T-cell (primary cell): ENCODE results near the gene HRG. TPM values are rescaled to one million over a fixed set of nuclear protein-coding genes. Genes with fewer than 3 reads are reported as not detected.

Source experiments
- ATAC-seq, 4 experiments: fragments of 200-7000 bp in 3 of 4; fragments of 150-1000 bp in 1 of 4; cut with Tn5 transposase; replicated peaks in 1 of 4; 1 replicate in 3 of 4; 2 replicates in 1 of 4; pipeline ENCODE4 v1.10.0; 2021; ENCODE audit warnings: moderate library complexity in 3 of 4, mild to moderate bottlenecking in 2 of 4, moderate number of reproducible peaks in 1 of 4
- CTCF ChIA-PET, 2 donors: fragments of 300-600 bp; sonication (Branson Sonifier 250); formaldehyde crosslinking; loops; one replicate each; lab custom pipeline; 2022; ENCODE audit warnings: antibody characterized with exemption in 2 of 2; lab: Charles Lee
- POLR2A ChIA-PET, 2 donors: fragments of 300-600 bp; sonication (Branson Sonifier 250); formaldehyde crosslinking; loops; one replicate each; lab custom pipeline; 2022; ENCODE audit warnings: antibody characterized with exemption in 2 of 2; lab: Charles Lee
- DNase-seq, 35 experiments: peaks; one replicate each; pipeline versions ENCODE4 v3.0.0 to v3.0.0-alpha.2; 2013 to 2023
- H3K27ac ChIP-seq: one replicate; pipeline ENCODE4 v1.5.1; 2013; ENCODE audit warnings: low read length
- H3K27me3 ChIP-seq, 2 experiments: replicated peaks in 1 of 2; 1 replicate in 1 of 2; 2 replicates in 1 of 2; pipeline versions ENCODE4 v1.6.1 to v1.7.0; 2013; ENCODE audit warnings: low read length in 1 of 2, mixed read lengths in 1 of 2; ENCODE audit not compliant: control insufficient read depth in 2 of 2, insufficient read depth in 2 of 2; ENCODE audit errors: extremely low read depth in 1 of 2
- H3K36me3 ChIP-seq, 2 donors: 1 replicate in 1 of 2; 2 replicates in 1 of 2; pipeline versions ENCODE4 v1.6.1 to v1.7.0; 2013; ENCODE audit warnings: low read length in 1 of 2; ENCODE audit not compliant: control insufficient read depth in 2 of 2, insufficient read depth in 1 of 2; ENCODE audit errors: extremely low read depth in 1 of 2
- H3K4me1 ChIP-seq, 2 experiments: 1 replicate in 1 of 2; 2 replicates in 1 of 2; pipeline versions ENCODE4 v1.6.1 to v1.7.0; 2013; ENCODE audit warnings: low read length in 2 of 2, mixed read lengths in 1 of 2; ENCODE audit not compliant: insufficient read depth in 2 of 2, control insufficient read depth in 1 of 2; ENCODE audit errors: extremely low read depth in 1 of 2
- H3K4me3 ChIP-seq, 2 donors: 1 replicate in 1 of 2; 2 replicates in 1 of 2; pipeline versions ENCODE4 v1.5.1 to v1.7.0; 2013; ENCODE audit warnings: mild to moderate bottlenecking in 2 of 2, low read length in 1 of 2, moderate library complexity in 1 of 2; ENCODE audit not compliant: control insufficient read depth in 1 of 2; ENCODE audit errors: extremely low read depth in 1 of 2
- H3K9me3 ChIP-seq: 2 replicates; pipeline ENCODE4 v1.7.0; 2013
- H3K27ac Mint-ChIP-seq, 2 donors: one replicate each; pipeline ENCODE4 v1.8.0; 2020 to 2021; ENCODE audit warnings: mild to moderate bottlenecking in 2 of 2, mixed read lengths in 2 of 2
- H3K27me3 Mint-ChIP-seq, 2 donors: one replicate each; pipeline ENCODE4 v1.8.0; 2021 to 2022; ENCODE audit warnings: mixed read lengths in 2 of 2
- H3K36me3 Mint-ChIP-seq: one replicate; pipeline ENCODE4 v1.8.0; 2021; ENCODE audit warnings: mixed read lengths
- H3K4me1 Mint-ChIP-seq, 3 donors: one replicate each; pipeline ENCODE4 v1.8.0; 2020 to 2022; ENCODE audit warnings: mixed read lengths in 3 of 3, mild to moderate bottlenecking in 1 of 3
- H3K4me3 Mint-ChIP-seq, 3 donors: one replicate each; pipeline ENCODE4 v1.8.0; 2020 to 2022; ENCODE audit warnings: mild to moderate bottlenecking in 3 of 3, mixed read lengths in 3 of 3, moderate library complexity in 3 of 3
- H3K9me3 Mint-ChIP-seq, 3 donors: one replicate each; pipeline ENCODE4 v1.8.0; 2020 to 2022; ENCODE audit warnings: mixed read lengths in 3 of 3
- WGBS: methylation state at CpG from one replicate; pipeline ENCODE4 v1.1.5; 2013; ENCODE audit warnings: missing lambda C conversion rate; ENCODE audit not compliant: insufficient coverage; 5-methylcytosine and 5-hydroxymethylcytosine counted together
- total RNA-seq, 35 experiments: library from RNA in 6 of 35; stranded (reverse) in 6 of 35; fragments of 120-200 nt in 1 of 35; gene quantifications; one replicate each; pipeline versions ENCODE4 v1.2.1 to v1.2.4 and lab custom pipeline; 2013 to 2026

The HRG gene
- total RNA-seq, 5 donors from 2014 or later (not counting 1 experiment from before 2014, with no cell fraction given) = 0.38 TPM; not detected in 4

DNA sequence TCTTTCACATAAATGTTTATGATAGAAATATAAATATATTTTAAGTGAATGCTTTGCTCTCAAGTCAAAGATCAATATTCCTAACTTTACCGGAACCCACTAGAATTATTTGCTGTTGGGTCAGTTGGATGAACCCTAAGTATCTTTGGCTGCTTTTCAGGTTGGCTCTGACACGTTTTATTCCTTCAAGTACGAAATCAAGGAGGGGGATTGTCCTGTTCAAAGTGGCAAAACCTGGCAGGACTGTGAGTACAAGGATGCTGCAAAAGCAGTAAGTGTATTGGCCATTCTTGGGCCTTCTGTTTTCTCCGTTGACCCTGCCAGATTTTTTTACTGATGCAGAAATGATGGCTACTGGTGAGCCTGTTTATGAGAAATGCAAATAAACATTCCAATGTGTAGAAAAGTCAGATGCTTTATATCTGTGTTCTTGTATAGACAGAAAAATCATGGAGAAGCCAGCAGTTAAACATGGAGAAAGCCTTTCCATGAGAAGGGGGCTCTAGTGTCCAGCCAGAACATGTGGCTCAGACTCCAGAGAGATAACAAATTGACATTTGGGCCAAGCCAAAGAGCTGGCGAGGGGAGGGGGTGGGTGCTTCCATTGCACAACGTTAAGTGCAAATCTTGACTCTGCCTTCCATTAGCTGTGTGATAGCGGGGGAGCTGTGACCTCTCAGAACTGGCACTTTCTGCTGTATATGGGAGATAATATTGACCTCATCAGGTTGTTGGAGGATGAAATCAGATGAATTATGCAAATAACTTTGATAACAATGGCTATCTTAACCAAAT lies 54.3 kb downstream of the HRG start:
- H3K4me3 Mint-ChIP-seq = no peak overlapping the region
- Histone ChIP-seq H3K36me3 (no peaks in the 10 kb centered on the region), H3K27me3 (peaks cover 0 to 2% of the 10 kb centered on the region in 2 experiments), H3K4me3 (no peak overlapping the region), H3K4me1 (no peaks in the 10 kb centered on the region), H3K27ac (no peak overlapping the region), H3K9me3 (no peaks in the 10 kb centered on the region)
- H3K4me1 Mint-ChIP-seq = no peaks in the 10 kb centered on the region
- ChIA-PET POLR2A (no interaction called here), CTCF (no interaction called here)
- ATAC-seq (no peak), DNase-seq (no peak)
- no peak overlapping the region for H3K27ac Mint-ChIP-seq
- 66% methylated on average over 5 of the region's 7 CpGs for WGBS
- H3K9me3 Mint-ChIP-seq = no peaks in the 10 kb centered on the region
- no peaks in the 10 kb centered on the region for H3K36me3 Mint-ChIP-seq
- H3K27me3 Mint-ChIP-seq = no peaks in the 10 kb centered on the region

GRCh38 chr3:186722457-186722856 lies 56.6 kb downstream of the HRG start:
- no peaks in the 10 kb centered on the region for H3K9me3 Mint-ChIP-seq
- no peaks in the 10 kb centered on the region for H3K36me3 ChIP-seq
- H3K27me3 ChIP-seq = peaks cover 0 to 2% of the 10 kb centered on the region in 2 experiments
- H3K4me1 Mint-ChIP-seq = no peaks in the 10 kb centered on the region
- no peaks in the 10 kb centered on the region for H3K27me3 Mint-ChIP-seq
- H3K36me3 Mint-ChIP-seq = no peaks in the 10 kb centered on the region
- H3K27ac Mint-ChIP-seq = no peak overlapping the region
- H3K4me1 ChIP-seq = no peaks in the 10 kb centered on the region
- no peak for ATAC-seq
- 69% methylated on average over 4 of the region's 7 CpGs for WGBS
- no peak for DNase-seq
- POLR2A ChIA-PET = no interaction called here
- no peaks in the 10 kb centered on the region for H3K9me3 ChIP-seq
- H3K4me3 ChIP-seq = no peak overlapping the region
- no peak overlapping the region for H3K4me3 Mint-ChIP-seq
- no peak overlapping the region for H3K27ac ChIP-seq
- CTCF ChIA-PET = no interaction called here

DNA sequence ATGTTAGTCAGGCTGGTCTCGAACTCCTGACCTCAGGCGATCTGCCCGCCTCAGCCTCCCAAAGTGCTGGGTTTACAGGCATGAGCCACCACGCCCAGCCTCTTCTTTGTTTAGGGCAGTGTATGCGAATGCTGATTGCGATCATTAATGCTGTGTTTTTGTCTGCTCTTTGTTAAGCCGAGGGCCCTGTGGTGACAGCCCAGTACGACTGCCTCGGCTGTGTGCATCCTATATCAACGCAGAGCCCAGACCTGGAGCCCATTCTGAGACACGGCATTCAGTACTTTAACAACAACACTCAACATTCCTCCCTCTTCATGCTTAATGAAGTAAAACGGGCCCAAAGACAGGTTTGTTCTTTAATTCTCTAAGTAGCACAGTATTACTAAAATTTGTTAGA lies 59.1 kb downstream of the HRG start:
- Histone ChIP-seq H3K27me3 (peaks cover 0 to 5% of the 10 kb centered on the region in 2 experiments), H3K9me3 (no peaks in the 10 kb centered on the region), H3K27ac (no peak overlapping the region), H3K4me1 (no peaks in the 10 kb centered on the region), H3K4me3 (no peak overlapping the region), H3K36me3 (no peaks in the 10 kb centered on the region)
- peaks cover 0 to 4% of the 10 kb centered on the region in 2 donors for H3K27me3 Mint-ChIP-seq
- no peak for DNase-seq
- WGBS = 96% methylated on average over 4 of the region's 12 CpGs
- no peak for ATAC-seq
- ChIA-PET POLR2A (no interaction called here), CTCF (no interaction called here)
- H3K27ac Mint-ChIP-seq = no peak overlapping the region
- no peak overlapping the region for H3K4me3 Mint-ChIP-seq
- no peaks in the 10 kb centered on the region for H3K4me1 Mint-ChIP-seq
- no peaks in the 10 kb centered on the region for H3K36me3 Mint-ChIP-seq
- H3K9me3 Mint-ChIP-seq = no peaks in the 10 kb centered on the region

Other genes starting within 250 kb of the HRG start
- 10 to 100 TPM in 1 of 5 donors, 1 to 10 TPM in 4; 5.5 to 10.4 (median 7.8) TPM for gene CRYGS, start 121.6 kb upstream of the HRG start, total RNA-seq
- gene TBCCD1, start 98.7 kb upstream of the HRG start, total RNA-seq = 10 to 100 TPM; 16.1 to 17.4 (median 16.5) TPM
- 10 to 100 TPM; 28.7 to 65.4 (median 31.7) TPM for gene DNAJB11, start 95.3 kb upstream of the HRG start, total RNA-seq
- gene AHSG, start 53.0 kb upstream of the HRG start, total RNA-seq = 1 to 10 TPM in 3 of 5 donors, not detected in 2; 1.8 to 1.9 (median 1.9) TPM
- gene FETUB, start 25.6 kb upstream of the HRG start, total RNA-seq = not detected
- under 1 TPM in 3 of 5 donors, not detected in 2; 0.22 to 0.47 (median 0.30) TPM for gene KNG1, start 51.3 kb downstream of the HRG start, total RNA-seq
- 100 to 1,000 TPM; 544 to 870 (median 576) TPM for gene EIF4A2, start 117.6 kb downstream of the HRG start, total RNA-seq
- 10 to 100 TPM; 13.4 to 21.0 (median 19.2) TPM for gene RFC4, start 140.5 kb downstream of the HRG start, total RNA-seq
- not detected for gene ADIPOQ, start 176.7 kb downstream of the HRG start, total RNA-seq